H1 (cell line): ENCODE results near the gene ASTN1. TPM values are rescaled to one million over a fixed set of nuclear protein-coding genes. Genes with fewer than 3 reads are reported as not detected.

ENCODE experiments used
- CHD2 ChIP-seq: IDR thresholded peaks from 2 replicates; pipeline ENCODE4 v1.6.1; 2012; ENCODE audit warnings: low read length, improper control_type of control experiment
- CTBP2 ChIP-seq: IDR thresholded peaks from 2 replicates; pipeline ENCODE4 v1.7.0; 2011; ENCODE audit warnings: borderline replicate concordance, mild to moderate bottlenecking, moderate library complexity, mixed read lengths, low read length; ENCODE audit not compliant: insufficient read depth, insufficient read length
- GABPA ChIP-seq: IDR thresholded peaks from 2 replicates; pipeline ENCODE4 v1.6.1; 2011; ENCODE audit warnings: mild to moderate bottlenecking, low read length, moderate library complexity, borderline replicate concordance; ENCODE audit not compliant: insufficient read depth
- MAFK ChIP-seq: IDR thresholded peaks from 2 replicates; pipeline ENCODE4 v1.6.1; 2012; ENCODE audit warnings: low read depth, mild to moderate bottlenecking, improper control_type of control experiment, low read length
- SIRT6 ChIP-seq: IDR thresholded peaks from one replicate; pipeline ENCODE4 v1.7.1; 2012; ENCODE audit warnings: low read length, inconsistent platforms
- polyA plus RNA-seq, 7 experiments: library from polyadenylated mRNA; depleted of rRNA in 3 of 7; stranded (reverse) in 5 of 7; unstranded in 2 of 7; fragments of >200 nt in 5 of 7; fragments of 200-250 nt in 2 of 7; gene quantifications; 1 replicate in 5 of 7; 2 replicates in 1 of 7; 4 replicates in 1 of 7; pipeline versions ENCODE4 v1.2.1 to v1.2.3, GENCODE V29; 2011 to 2013; ENCODE audit warnings: missing spikeins in 2 of 7, mixed read lengths in 2 of 7
- total RNA-seq: library from RNA; stranded (reverse); fragmentation: NEBNext Ultra II Directional; extraction: Animal tissue kit (Norgen Biotek cat#: 25700); gene quantifications from 2 replicates; pipeline ENCODE4 v1.2.1, GENCODE V29; 2021

The ASTN1 gene
- total and polyA plus RNA-seq, 2 of the 8 experiments (the other 6 are each of a cell fraction or from before 2014, with no cell fraction given) = 2.9 to 4.1 TPM

GRCh38 chr1:176939993-176940392, 224.5 kb downstream of the ASTN1 start (continued):
- TF ChIP-seq CTBP2 (no peak), MAFK (no peak), CHD2 (no peak), SIRT6 (no peak), GABPA (no peak)
